Astrocyte of the cerebellum (primary cell): Measurements from ENCODE around the gene GNB1.
"Not testable (repeated sequence)": the region's sequence is repeated elsewhere in the genome, so short reads cannot be mapped to it uniquely, and the experiment has no call there.

Source experiments
- DNase-seq: peaks from one replicate; pipeline ENCODE4 v3.0.0-alpha.2; 2011; ENCODE audit warnings: low read depth
- H3K4me3 ChIP-seq: 2 replicates; pipeline ENCODE4 v1.5.1; 2011; ENCODE audit warnings: mild to moderate bottlenecking, low read depth, low read length, moderate library complexity
- CTCF ChIP-seq: IDR thresholded peaks from 2 replicates; pipeline ENCODE4 v1.5.1; 2012; ENCODE audit warnings: low read length, low read depth, moderate library complexity, mild to moderate bottlenecking; ENCODE audit errors: missing control alignments
- in situ Hi-C: cut with HindIII; loops from 2 replicates; pipeline ENCODE4 v1.10.0; 2017; ENCODE audit warnings: low sequenced_read_pairs

GNB1 gene

GRCh38 chr1:1892763-1893120, 1.9 kb upstream of the GNB1 start:
- no peak overlapping the region for H3K4me3 ChIP-seq
- TF ChIP-seq CTCF, result no peak
- in situ Hi-C loops, result no loop called here
- no peak for DNase-seq

- peak overlapping the region; percentile 79 for H3K4me3 ChIP-seq
- no peak for TF ChIP-seq CTCF
- in situ Hi-C loops, result no loop called here
- DNase-seq, result no peak
These were observed 1.3 kb upstream of the GNB1 start for GRCh38 chr1:1892079-1892762.

GRCh38 chr1:1891349-1892078, 627 bp upstream of the GNB1 start:
- no peak for DNase-seq
- H3K4me3 ChIP-seq, result peak overlapping the region; percentile 79
- no peak for TF ChIP-seq CTCF
- in situ Hi-C loops, result no loop called here

GRCh38 chr1:1889847-1890505, 911 bp downstream of the GNB1 start:
- peak overlapping the region; percentile 79 for H3K4me3 ChIP-seq
- in situ Hi-C loops, result no loop called here
- DNase-seq, result no peak
- TF ChIP-seq CTCF, result no peak

- H3K4me3 ChIP-seq, result peak overlapping the region; percentile 79
- no peak for TF ChIP-seq CTCF
- in situ Hi-C loops, result no loop called here
- DNase-seq, result no peak
These were observed 1.7 kb downstream of the GNB1 start for GRCh38 chr1:1889090-1889750.

GRCh38 chr1:1883890-1884289, 7.0 kb downstream of the GNB1 start:
- in situ Hi-C loops, result loop anchor here (5.0 kb wide), 1 partner anchor 62 kb away; no protein-coding TSS in a partner anchor
- not testable (repeated sequence) for DNase-seq, H3K4me3 ChIP-seq
